HEK293 (cell line): ENCODE measurements around the gene FGF9.

Experiments
- CTCF ChIA-PET: fragments of 350-600 bp; formaldehyde crosslinking; extraction: SDS; loops from one replicate; lab custom pipeline; 2021; ENCODE audit warnings: antibody characterized with exemption; lab: Yijun Ruan, JAX
- POLR2A ChIA-PET: fragments of 300-600 bp; formaldehyde crosslinking; extraction: SDS; loops from one replicate; lab custom pipeline; 2020; ENCODE audit warnings: antibody characterized with exemption, inconsistent platforms; lab: Yijun Ruan, JAX
- H3K27ac ChIP-seq: fragments of 200-500 bp; sonication (Bioruptor generic); 2 replicates; pipeline ENCODE4 v1.5.1; 2014; ENCODE audit warnings: low read depth, low read length, control low read depth, inconsistent platforms; ENCODE audit errors: extremely low read depth
- H3K36me3 ChIP-seq, 2 experiments: fragments of 200-500 bp in 1 of 2; sonication (Bioruptor generic) in 1 of 2; 1 replicate in 1 of 2; 2 replicates in 1 of 2; pipeline ENCODE4 v1.5.1; 2014 to 2017; ENCODE audit warnings: inconsistent platforms in 2 of 2, low read length in 2 of 2; ENCODE audit not compliant: control insufficient read depth in 2 of 2, insufficient read depth in 1 of 2
- H3K4me1 ChIP-seq: fragments of 200-500 bp; sonication (Bioruptor generic); 2 replicates; pipeline ENCODE4 v1.5.1; 2014; ENCODE audit warnings: mild to moderate bottlenecking, low read length, inconsistent platforms; ENCODE audit not compliant: control insufficient read depth, insufficient read depth
- H3K4me3 ChIP-seq: 2 replicates; pipeline ENCODE4 v1.5.1; 2011; ENCODE audit warnings: low read depth, mild to moderate bottlenecking, control low read depth, low read length, moderate library complexity
- H3K9me3 ChIP-seq: fragments of 200-500 bp; sonication (Bioruptor generic); 2 replicates; pipeline ENCODE4 v1.5.1; 2014; ENCODE audit warnings: low read depth, low read length, inconsistent platforms; ENCODE audit not compliant: control insufficient read depth, insufficient read depth
- FEZF1 ChIP-seq: fragments of 450-650 bp; formaldehyde crosslinking; IDR thresholded peaks from 2 replicates; pipeline ENCODE4 v1.5.1; 2016; ENCODE audit warnings: missing biosample characterization, missing genetic modification characterization
- GFI1B ChIP-seq: fragments of 450-650 bp; formaldehyde crosslinking; IDR thresholded peaks from 2 replicates; pipeline ENCODE4 v1.5.1; 2016; ENCODE audit warnings: missing biosample characterization, missing genetic modification characterization
- KLF1 ChIP-seq: fragments of 450-650 bp; formaldehyde crosslinking; IDR thresholded peaks from 2 replicates; pipeline ENCODE4 v1.5.1; 2016; ENCODE audit warnings: missing biosample characterization, missing genetic modification characterization
- MZF1 ChIP-seq: fragments of 450-650 bp; formaldehyde crosslinking; IDR thresholded peaks from 2 replicates; pipeline ENCODE4 v1.5.1; 2017; ENCODE audit warnings: missing biosample characterization, missing genetic modification characterization, borderline replicate concordance
- RBAK ChIP-seq: fragments of 450-650 bp; formaldehyde crosslinking; IDR thresholded peaks from 2 replicates; pipeline ENCODE4 v1.5.1; 2016; ENCODE audit warnings: missing biosample characterization, missing genetic modification characterization
- ZFP41 ChIP-seq: fragments of 450-650 bp; formaldehyde crosslinking; IDR thresholded peaks from 2 replicates; pipeline ENCODE4 v1.5.1; 2016; ENCODE audit warnings: missing biosample characterization, missing genetic modification characterization, borderline replicate concordance
- ZIC2 ChIP-seq: fragments of 450-650 bp; formaldehyde crosslinking; IDR thresholded peaks from 2 replicates; pipeline ENCODE4 v1.5.1; 2016; ENCODE audit warnings: missing biosample characterization, missing genetic modification characterization
- ZNF112 ChIP-seq: fragments of 450-650 bp; formaldehyde crosslinking; IDR thresholded peaks from 2 replicates; pipeline ENCODE4 v1.5.0; 2017; ENCODE audit warnings: missing biosample characterization, missing genetic modification characterization
- ZNF146 ChIP-seq: fragments of 450-650 bp; formaldehyde crosslinking; IDR thresholded peaks from 2 replicates; pipeline ENCODE4 v1.5.1; 2016; ENCODE audit warnings: missing biosample characterization, missing genetic modification characterization
- ZNF248 ChIP-seq: fragments of 450-650 bp; formaldehyde crosslinking; IDR thresholded peaks from 2 replicates; pipeline ENCODE4 v1.5.1; 2017; ENCODE audit warnings: missing biosample characterization, missing genetic modification characterization
- ZNF426 ChIP-seq: fragments of 450-650 bp; formaldehyde crosslinking; IDR thresholded peaks from 2 replicates; pipeline ENCODE4 v1.5.1; 2017; ENCODE audit warnings: missing biosample characterization, missing genetic modification characterization, mild to moderate bottlenecking, inconsistent platforms, moderate library complexity
- ZNF473 ChIP-seq: fragments of 450-650 bp; formaldehyde crosslinking; IDR thresholded peaks from 2 replicates; pipeline ENCODE4 v1.5.1; 2017; ENCODE audit warnings: missing biosample characterization, missing genetic modification characterization
- ZNF530 ChIP-seq: fragments of 450-650 bp; formaldehyde crosslinking; IDR thresholded peaks from 2 replicates; pipeline ENCODE4 v1.5.1; 2016; ENCODE audit warnings: low read depth, missing biosample characterization, missing genetic modification characterization
- ZNF600 ChIP-seq: fragments of 450-650 bp; formaldehyde crosslinking; IDR thresholded peaks from 2 replicates; pipeline ENCODE4 v1.5.1; 2016; ENCODE audit warnings: missing biosample characterization, missing genetic modification characterization
- ZNF747 ChIP-seq: fragments of 450-650 bp; formaldehyde crosslinking; IDR thresholded peaks from 2 replicates; pipeline ENCODE4 v1.5.1; 2016; ENCODE audit warnings: missing biosample characterization, missing genetic modification characterization
- ZNF791 ChIP-seq: fragments of 450-650 bp; formaldehyde crosslinking; IDR thresholded peaks from 2 replicates; pipeline ENCODE4 v1.5.1; 2016; ENCODE audit warnings: missing biosample characterization, missing genetic modification characterization
- TF ChIP-seq, protein P1 (sequence below): fragments of 450-650 bp; formaldehyde crosslinking; IDR thresholded peaks from 2 replicates; pipeline ENCODE4 v1.5.1; 2016; ENCODE audit warnings: missing biosample characterization, missing genetic modification characterization
- TF ChIP-seq, protein P2 (sequence below): fragments of 450-650 bp; formaldehyde crosslinking; IDR thresholded peaks from 2 replicates; pipeline ENCODE4 v1.5.1; 2017; ENCODE audit warnings: missing biosample characterization, missing genetic modification characterization
- TF ChIP-seq, protein P3 (sequence below): fragments of 450-650 bp; formaldehyde crosslinking; IDR thresholded peaks from 2 replicates; pipeline ENCODE4 v1.5.1; 2016; ENCODE audit warnings: missing biosample characterization, missing genetic modification characterization
- TF ChIP-seq, protein P4 (sequence below): fragments of 450-650 bp; formaldehyde crosslinking; IDR thresholded peaks from 2 replicates; pipeline ENCODE4 v1.5.1; 2016; ENCODE audit warnings: missing biosample characterization, missing genetic modification characterization
- TF ChIP-seq, protein P5 (sequence below): fragments of 450-650 bp; formaldehyde crosslinking; IDR thresholded peaks from 2 replicates; pipeline ENCODE4 v1.5.1; 2016; ENCODE audit warnings: missing biosample characterization, missing genetic modification characterization
- TF ChIP-seq, protein P6 (sequence below): fragments of 450-650 bp; formaldehyde crosslinking; IDR thresholded peaks from 2 replicates; pipeline ENCODE4 v1.5.1; 2016; ENCODE audit warnings: missing biosample characterization, missing genetic modification characterization

FGF9 gene

DNA sequence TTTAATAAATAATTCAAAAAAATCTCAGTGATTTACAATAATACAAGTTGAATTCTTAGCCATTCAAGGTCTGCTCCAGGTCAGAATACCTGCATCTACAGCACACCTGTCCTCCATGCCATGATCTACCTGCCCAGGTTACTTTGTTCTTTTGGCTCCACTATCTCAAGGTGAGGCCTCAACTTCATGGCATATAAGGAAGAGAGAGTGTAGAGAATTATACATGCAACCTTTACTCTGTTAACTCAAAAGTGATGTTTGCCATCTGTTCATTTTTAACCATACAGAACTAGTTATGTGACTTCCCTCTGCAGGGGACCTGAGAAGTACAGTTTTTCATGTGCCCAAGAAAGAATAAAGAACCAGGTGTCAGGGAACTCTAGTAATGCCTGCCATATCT, 38.7 kb upstream of the FGF9 start (continued):
- TF ChIP-seq GFI1B (tag by site-specific recombination): no peak

DNA sequence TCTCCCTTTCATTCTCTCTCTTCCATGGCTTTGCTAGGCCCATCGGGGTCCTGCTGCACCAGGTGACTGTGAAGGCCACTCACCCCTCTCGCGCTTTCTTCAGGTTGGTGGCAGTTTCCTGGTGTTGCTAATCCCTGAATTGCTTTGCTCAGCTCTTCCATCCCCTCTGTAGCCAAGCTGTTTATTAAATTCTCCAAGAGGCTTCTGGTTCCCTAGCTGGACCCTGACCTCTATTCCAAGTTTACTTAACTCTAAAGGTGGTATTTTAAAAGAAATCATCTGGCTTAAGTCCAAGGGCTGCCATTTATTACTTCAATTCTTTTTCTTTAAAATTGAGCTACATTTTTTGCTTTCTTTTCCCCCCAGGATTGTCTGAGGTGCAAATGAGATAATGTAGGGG, 34.2 kb upstream of the FGF9 start:
- Histone ChIP-seq H3K9me3 (no peaks in the 10 kb centered on the region), H3K27ac (no peak overlapping the region), H3K4me3 (no peak overlapping the region), H3K4me1 (0 out of 2 replicates have a peak, but pooled peaks cover 2% of the 10 kb centered on the region), H3K36me3 (no peaks in the 10 kb centered on the region)
- TF ChIP-seq ZNF791 (tag by site-specific recombination) (no peak), FEZF1 (tag by site-specific recombination) (no peak), ZNF146 (tag by site-specific recombination) (no peak), ZNF112 (tag by site-specific recombination) (no peak), ZNF248 (tag by site-specific recombination) (no peak), MZF1 (tag by site-specific recombination) (no peak), ZNF530 (tag by site-specific recombination) (no peak), ZNF473 (tag by site-specific recombination) (no peak), ZIC2 (tag by site-specific recombination) (no peak)
- TF ChIP-seq, protein P1, sequence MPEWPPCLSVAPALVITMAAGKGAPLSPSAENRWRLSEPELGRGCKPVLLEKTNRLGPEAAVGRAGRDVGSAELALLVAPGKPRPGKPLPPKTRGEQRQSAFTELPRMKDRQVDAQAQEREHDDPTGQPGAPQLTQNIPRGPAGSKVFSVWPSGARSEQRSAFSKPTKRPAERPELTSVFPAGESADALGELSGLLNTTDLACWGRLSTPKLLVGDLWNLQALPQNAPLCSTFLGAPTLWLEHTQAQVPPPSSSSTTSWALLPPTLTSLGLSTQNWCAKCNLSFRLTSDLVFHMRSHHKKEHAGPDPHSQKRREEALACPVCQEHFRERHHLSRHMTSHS (tag by site-specific recombination): no peak
- TF ChIP-seq, protein P2, sequence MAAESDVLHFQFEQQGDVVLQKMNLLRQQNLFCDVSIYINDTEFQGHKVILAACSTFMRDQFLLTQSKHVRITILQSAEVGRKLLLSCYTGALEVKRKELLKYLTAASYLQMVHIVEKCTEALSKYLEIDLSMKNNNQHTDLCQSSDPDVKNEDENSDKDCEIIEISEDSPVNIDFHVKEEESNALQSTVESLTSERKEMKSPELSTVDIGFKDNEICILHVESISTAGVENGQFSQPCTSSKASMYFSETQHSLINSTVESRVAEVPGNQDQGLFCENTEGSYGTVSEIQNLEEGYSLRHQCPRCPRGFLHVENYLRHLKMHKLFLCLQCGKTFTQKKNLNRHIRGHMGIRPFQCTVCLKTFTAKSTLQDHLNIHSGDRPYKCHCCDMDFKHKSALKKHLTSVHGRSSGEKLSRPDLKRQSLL (tag by site-specific recombination): no peak
- ChIA-PET POLR2A (interaction anchor here (0.6 to 1.2 kb wide), 2 partner anchors 34 to 292 kb away, joined by 5 read pairs; partner anchors contain the start of gene FGF9), CTCF (interaction anchor here (0.6 to 0.8 kb wide), 4 partner anchors 340 to 1156 kb away, joined by 3 to 5 read pairs (median 4); no protein-coding TSS in a partner anchor)

DNA sequence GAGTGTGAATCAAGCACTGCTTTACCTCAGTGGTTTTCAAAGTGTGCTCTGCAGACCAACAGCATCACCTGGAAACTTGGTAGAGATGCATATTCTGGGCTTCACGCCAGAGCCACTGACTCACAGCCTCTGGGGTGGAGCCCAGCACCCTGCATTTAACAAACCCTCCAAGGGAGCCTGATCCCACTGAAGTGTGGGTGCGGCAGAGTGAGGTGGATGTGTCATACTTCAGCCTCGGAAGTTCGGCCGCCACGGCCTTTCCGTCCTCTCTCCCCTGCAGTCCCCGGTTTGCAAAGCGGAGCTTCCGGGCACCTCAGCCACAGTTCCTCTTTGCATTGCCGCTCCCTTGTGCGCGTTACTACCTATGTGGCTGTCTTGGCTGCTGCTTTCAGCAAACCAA, 33.6 kb upstream of the FGF9 start:
- no peak overlapping the region for H3K27ac ChIP-seq
- no peaks in the 10 kb centered on the region for H3K36me3 ChIP-seq
- no peak overlapping the region; the same call in 1 of the 2 replicates for H3K4me3 ChIP-seq
- H3K9me3 ChIP-seq: no peaks in the 10 kb centered on the region
- H3K4me1 ChIP-seq: 0 out of 2 replicates have a peak, but pooled peaks cover 2% of the 10 kb centered on the region
- CTCF ChIA-PET: interaction anchor here (0.6 to 2.2 kb wide), 5 partner anchors 13 to 1156 kb away, joined by 3 to 9 read pairs (median 5); no protein-coding TSS in a partner anchor
- POLR2A ChIA-PET: interaction anchor here (1.2 to 1.5 kb wide), 2 partner anchors 33 to 34 kb away, joined by 5 read pairs; partner anchors contain the start of genes FGF9 and MICU2
- TF ChIP-seq, protein P3, sequence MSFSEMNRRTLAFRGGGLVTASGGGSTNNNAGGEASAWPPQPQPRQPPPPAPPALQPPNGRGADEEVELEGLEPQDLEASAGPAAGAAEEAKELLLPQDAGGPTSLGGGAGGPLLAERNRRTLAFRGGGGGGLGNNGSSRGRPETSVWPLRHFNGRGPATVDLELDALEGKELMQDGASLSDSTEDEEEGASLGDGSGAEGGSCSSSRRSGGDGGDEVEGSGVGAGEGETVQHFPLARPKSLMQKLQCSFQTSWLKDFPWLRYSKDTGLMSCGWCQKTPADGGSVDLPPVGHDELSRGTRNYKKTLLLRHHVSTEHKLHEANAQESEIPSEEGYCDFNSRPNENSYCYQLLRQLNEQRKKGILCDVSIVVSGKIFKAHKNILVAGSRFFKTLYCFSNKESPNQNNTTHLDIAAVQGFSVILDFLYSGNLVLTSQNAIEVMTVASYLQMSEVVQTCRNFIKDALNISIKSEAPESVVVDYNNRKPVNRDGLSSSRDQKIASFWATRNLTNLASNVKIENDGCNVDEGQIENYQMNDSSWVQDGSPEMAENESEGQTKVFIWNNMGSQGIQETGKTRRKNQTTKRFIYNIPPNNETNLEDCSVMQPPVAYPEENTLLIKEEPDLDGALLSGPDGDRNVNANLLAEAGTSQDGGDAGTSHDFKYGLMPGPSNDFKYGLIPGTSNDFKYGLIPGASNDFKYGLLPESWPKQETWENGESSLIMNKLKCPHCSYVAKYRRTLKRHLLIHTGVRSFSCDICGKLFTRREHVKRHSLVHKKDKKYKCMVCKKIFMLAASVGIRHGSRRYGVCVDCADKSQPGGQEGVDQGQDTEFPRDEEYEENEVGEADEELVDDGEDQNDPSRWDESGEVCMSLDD: no peak
- TF ChIP-seq ZFP41 (tag by site-specific recombination): no peak
- TF ChIP-seq KLF1 (tag by site-specific recombination): peak; percentile 69
- no peak for TF ChIP-seq RBAK (tag by site-specific recombination)
- TF ChIP-seq, protein P4, sequence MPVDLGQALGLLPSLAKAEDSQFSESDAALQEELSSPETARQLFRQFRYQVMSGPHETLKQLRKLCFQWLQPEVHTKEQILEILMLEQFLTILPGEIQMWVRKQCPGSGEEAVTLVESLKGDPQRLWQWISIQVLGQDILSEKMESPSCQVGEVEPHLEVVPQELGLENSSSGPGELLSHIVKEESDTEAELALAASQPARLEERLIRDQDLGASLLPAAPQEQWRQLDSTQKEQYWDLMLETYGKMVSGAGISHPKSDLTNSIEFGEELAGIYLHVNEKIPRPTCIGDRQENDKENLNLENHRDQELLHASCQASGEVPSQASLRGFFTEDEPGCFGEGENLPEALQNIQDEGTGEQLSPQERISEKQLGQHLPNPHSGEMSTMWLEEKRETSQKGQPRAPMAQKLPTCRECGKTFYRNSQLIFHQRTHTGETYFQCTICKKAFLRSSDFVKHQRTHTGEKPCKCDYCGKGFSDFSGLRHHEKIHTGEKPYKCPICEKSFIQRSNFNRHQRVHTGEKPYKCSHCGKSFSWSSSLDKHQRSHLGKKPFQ: no peak
- TF ChIP-seq, protein P5, sequence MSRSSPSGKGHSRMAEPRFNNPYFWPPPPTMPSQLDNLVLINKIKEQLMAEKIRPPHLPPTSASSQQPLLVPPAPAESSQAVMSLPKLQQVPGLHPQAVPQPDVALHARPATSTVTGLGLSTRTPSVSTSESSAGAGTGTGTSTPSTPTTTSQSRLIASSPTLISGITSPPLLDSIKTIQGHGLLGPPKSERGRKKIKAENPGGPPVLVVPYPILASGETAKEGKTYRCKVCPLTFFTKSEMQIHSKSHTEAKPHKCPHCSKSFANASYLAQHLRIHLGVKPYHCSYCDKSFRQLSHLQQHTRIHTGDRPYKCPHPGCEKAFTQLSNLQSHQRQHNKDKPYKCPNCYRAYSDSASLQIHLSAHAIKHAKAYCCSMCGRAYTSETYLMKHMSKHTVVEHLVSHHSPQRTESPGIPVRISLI (tag by site-specific recombination): no peak
- TF ChIP-seq, protein P6, sequence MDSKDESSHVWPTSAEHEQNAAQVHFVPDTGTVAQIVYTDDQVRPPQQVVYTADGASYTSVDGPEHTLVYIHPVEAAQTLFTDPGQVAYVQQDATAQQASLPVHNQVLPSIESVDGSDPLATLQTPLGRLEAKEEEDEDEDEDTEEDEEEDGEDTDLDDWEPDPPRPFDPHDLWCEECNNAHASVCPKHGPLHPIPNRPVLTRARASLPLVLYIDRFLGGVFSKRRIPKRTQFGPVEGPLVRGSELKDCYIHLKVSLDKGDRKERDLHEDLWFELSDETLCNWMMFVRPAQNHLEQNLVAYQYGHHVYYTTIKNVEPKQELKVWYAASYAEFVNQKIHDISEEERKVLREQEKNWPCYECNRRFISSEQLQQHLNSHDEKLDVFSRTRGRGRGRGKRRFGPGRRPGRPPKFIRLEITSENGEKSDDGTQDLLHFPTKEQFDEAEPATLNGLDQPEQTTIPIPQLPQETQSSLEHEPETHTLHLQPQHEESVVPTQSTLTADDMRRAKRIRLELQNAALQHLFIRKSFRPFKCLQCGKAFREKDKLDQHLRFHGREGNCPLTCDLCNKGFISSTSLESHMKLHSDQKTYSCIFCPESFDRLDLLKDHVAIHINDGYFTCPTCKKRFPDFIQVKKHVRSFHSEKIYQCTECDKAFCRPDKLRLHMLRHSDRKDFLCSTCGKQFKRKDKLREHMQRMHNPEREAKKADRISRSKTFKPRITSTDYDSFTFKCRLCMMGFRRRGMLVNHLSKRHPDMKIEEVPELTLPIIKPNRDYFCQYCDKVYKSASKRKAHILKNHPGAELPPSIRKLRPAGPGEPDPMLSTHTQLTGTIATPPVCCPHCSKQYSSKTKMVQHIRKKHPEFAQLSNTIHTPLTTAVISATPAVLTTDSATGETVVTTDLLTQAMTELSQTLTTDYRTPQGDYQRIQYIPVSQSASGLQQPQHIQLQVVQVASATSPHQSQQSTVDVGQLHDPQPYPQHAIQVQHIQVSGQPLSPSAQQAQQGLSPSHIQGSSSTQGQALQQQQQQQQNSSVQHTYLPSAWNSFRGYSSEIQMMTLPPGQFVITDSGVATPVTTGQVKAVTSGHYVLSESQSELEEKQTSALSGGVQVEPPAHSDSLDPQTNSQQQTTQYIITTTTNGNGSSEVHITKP (tag by site-specific recombination): peak; percentile 55
- no peak for TF ChIP-seq ZNF747
- TF ChIP-seq ZNF248 (tag by site-specific recombination): no peak
- peak; percentile 32; the same call in 1 of the 2 replicates for TF ChIP-seq ZNF600 (tag by site-specific recombination)
- no peak for TF ChIP-seq ZNF426 (tag by site-specific recombination)
